Neural crest cell (in vitro differentiated cells): ENCODE data around the gene PTH1R. TPM values are rescaled to one million over a fixed set of nuclear protein-coding genes. Genes with fewer than 3 reads are reported as not detected.
"Not testable (repeated sequence)": the region's sequence is repeated elsewhere in the genome, so short reads cannot be mapped to it uniquely, and the experiment has no call there.

Source experiments
- DNase-seq: peaks from one replicate; pipeline ENCODE4 v3.0.0; 2021; ENCODE audit warnings: low read depth, mixed read lengths, low spot score
- H3K27ac Mint-ChIP-seq: one replicate; pipeline ENCODE4 v1.8.0; 2021; ENCODE audit warnings: mild to moderate bottlenecking, mixed read lengths; ENCODE audit not compliant: unreplicated experiment
- H3K27me3 Mint-ChIP-seq: 2 replicates; pipeline ENCODE4 v1.8.0; 2021; ENCODE audit warnings: low read depth, mild to moderate bottlenecking, mixed read lengths
- H3K36me3 Mint-ChIP-seq: 2 replicates; pipeline ENCODE4 v1.8.0; 2021; ENCODE audit warnings: low read depth, mild to moderate bottlenecking, mixed read lengths
- H3K4me1 Mint-ChIP-seq: 2 replicates; pipeline ENCODE4 v1.8.0; 2021; ENCODE audit warnings: mixed read lengths
- H3K4me3 Mint-ChIP-seq: one replicate; pipeline ENCODE4 v1.8.0; 2021; ENCODE audit warnings: mild to moderate bottlenecking, mixed read lengths
- H3K9me3 Mint-ChIP-seq: 2 replicates; pipeline ENCODE4 v1.8.0; 2021; ENCODE audit warnings: mixed read lengths
- CTCF ChIP-seq: fragments of 200-600 bp; sonication (generic); conservative IDR thresholded peaks from 2 replicates; pipeline ENCODE4 v1.5.0; 2021; ENCODE audit warnings: antibody characterized with exemption, mild to moderate bottlenecking
- total RNA-seq: library from RNA; stranded (reverse); gene quantifications from 2 replicates; pipeline ENCODE4 v1.2.1, GENCODE V29; 2021

Gene PTH1R
- total RNA-seq, 1 donor from 2014 or later, result 0.14 TPM

DNA sequence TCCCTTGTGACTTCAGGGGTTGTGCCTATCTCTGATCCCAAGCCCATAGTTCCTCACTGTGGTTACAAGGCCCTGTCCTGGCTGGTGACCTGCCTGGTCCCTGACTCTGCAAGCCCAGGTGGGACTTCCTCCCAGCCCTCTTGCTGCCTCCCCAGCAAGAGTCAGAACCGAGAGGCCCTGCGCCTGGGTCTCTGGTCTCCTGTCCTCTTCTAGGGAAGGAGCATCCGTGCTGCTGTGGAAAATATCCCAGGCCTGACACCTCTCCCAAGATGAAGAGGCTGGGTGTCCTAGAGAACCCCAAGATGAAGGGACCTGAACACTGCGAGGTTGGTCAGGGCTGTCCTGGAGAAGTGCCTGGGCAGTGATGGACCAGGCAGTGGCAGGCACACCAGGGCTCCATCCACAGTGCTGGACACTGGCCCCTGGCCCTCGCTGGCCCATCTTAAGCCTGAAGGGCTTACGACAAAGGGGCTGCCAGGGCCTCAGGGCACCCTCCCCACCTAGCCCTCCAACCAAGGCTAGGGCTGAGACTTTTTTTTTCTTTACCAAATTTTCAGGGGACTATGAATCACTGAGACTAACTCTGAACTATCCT is 32.7 kb downstream of the PTH1R start:
- no peak overlapping the region for H3K27ac Mint-ChIP-seq
- no peak for DNase-seq
- H3K27me3 Mint-ChIP-seq, result no peaks in the 10 kb centered on the region
- H3K36me3 Mint-ChIP-seq, result peaks cover 6% of the 10 kb centered on the region
- H3K4me3 Mint-ChIP-seq, result no peak overlapping the region
- H3K9me3 Mint-ChIP-seq, result no peaks in the 10 kb centered on the region
- no peak for TF ChIP-seq CTCF
- peaks cover 6% of the 10 kb centered on the region for H3K4me1 Mint-ChIP-seq

GRCh38 chr3:46910914-46911313 is 33.4 kb downstream of the PTH1R start:
- DNase-seq, H3K27me3 Mint-ChIP-seq, H3K9me3 Mint-ChIP-seq, H3K4me1 Mint-ChIP-seq, H3K4me3 Mint-ChIP-seq, H3K27ac Mint-ChIP-seq, H3K36me3 Mint-ChIP-seq: not testable (repeated sequence)

- peaks cover 20% of the 10 kb centered on the region for H3K36me3 Mint-ChIP-seq
- no peak for TF ChIP-seq CTCF
- H3K9me3 Mint-ChIP-seq, result peaks cover 3% of the 10 kb centered on the region
- no peak overlapping the region for H3K4me3 Mint-ChIP-seq
- H3K4me1 Mint-ChIP-seq, result peaks cover 6% of the 10 kb centered on the region
- H3K27me3 Mint-ChIP-seq, result no peaks in the 10 kb centered on the region
- DNase-seq, result no peak
- no peak overlapping the region for H3K27ac Mint-ChIP-seq
These were observed 35.5 kb downstream of the PTH1R start for GRCh38 chr3:46912986-46913385.

DNA sequence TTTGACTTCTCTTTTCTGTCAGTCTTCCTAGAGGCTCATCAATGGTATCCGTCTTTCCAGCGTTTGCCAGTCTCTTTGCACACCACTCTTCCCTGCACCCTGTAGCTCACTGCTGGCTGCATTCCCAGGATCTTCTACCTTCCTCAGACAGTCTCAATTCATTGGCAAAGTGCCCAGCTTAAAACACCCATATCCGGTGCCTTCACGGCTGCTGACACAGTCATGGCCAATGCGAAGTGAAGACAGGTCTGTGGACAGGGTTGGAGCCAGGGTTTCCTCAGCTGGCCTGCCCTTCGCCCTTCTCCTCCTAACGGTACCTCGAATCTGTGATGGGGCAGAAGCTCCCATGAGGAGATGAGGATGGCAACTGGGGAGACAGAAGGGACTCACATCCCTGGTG is 36.1 kb downstream of the PTH1R start:
- TF ChIP-seq CTCF, result no peak
- H3K4me3 Mint-ChIP-seq, result no peak overlapping the region
- H3K9me3 Mint-ChIP-seq, result peaks cover 6% of the 10 kb centered on the region
- H3K27me3 Mint-ChIP-seq, result no peaks in the 10 kb centered on the region
- H3K36me3 Mint-ChIP-seq, result peaks cover 26% of the 10 kb centered on the region
- H3K27ac Mint-ChIP-seq, result no peak overlapping the region
- peaks cover 6% of the 10 kb centered on the region for H3K4me1 Mint-ChIP-seq
- DNase-seq, result no peak

DNA sequence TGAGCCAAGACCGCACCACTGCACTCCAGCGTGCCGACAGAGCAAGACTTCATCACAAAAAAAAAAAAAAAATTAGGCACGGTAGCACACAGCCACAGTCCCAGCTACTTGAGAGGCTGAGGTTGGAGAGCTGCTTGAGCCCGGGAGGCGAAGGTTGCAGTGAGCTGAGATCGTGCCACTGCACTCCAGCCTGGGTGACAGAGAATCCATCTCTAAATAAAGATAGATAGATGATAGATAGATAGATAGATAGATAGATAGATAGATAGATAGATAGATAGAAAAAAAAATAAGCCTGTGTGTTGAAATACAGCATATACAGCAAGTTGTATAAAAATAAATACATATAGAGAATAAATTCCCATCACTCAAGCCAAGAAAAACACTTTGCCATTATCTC is 37.3 kb downstream of the PTH1R start:
- H3K4me1 Mint-ChIP-seq, result no peaks in the 10 kb centered on the region
- no peak for TF ChIP-seq CTCF
- DNase-seq, result no peak
- peaks cover 7% of the 10 kb centered on the region for H3K9me3 Mint-ChIP-seq
- H3K4me3 Mint-ChIP-seq, result no peak overlapping the region
- H3K27me3 Mint-ChIP-seq, result no peaks in the 10 kb centered on the region
- peaks cover 35% of the 10 kb centered on the region for H3K36me3 Mint-ChIP-seq
- H3K27ac Mint-ChIP-seq, result no peak overlapping the region

- H3K9me3 Mint-ChIP-seq, result peaks cover 7% of the 10 kb centered on the region
- H3K27me3 Mint-ChIP-seq, result no peaks in the 10 kb centered on the region
These were observed 37.8 kb downstream of the PTH1R start for GRCh38 chr3:46915297-46915822.

More at GRCh38 chr3:46915297-46915822, 37.8 kb downstream of the PTH1R start:
- TF ChIP-seq CTCF, result no peak
- H3K36me3 Mint-ChIP-seq, result peaks cover 40% of the 10 kb centered on the region
- no peaks in the 10 kb centered on the region for H3K4me1 Mint-ChIP-seq
- H3K4me3 Mint-ChIP-seq, result no peak overlapping the region
- no peak for DNase-seq
- no peak overlapping the region for H3K27ac Mint-ChIP-seq
